PC-9 (cell line): Measurements from ENCODE around the gene MDC1.

ENCODE experiments used
- CTCF ChIP-seq: fragments of 200-600 bp; sonication (generic); conservative IDR thresholded peaks from 2 replicates; pipeline ENCODE4 v1.6.1; 2017; ENCODE audit warnings: mixed run types, antibody characterized with exemption, mild to moderate bottlenecking, moderate library complexity
- EZH2 ChIP-seq: fragments of 200-600 bp; sonication (generic); IDR thresholded peaks from 2 replicates; pipeline ENCODE4 v1.8.0; 2017; ENCODE audit warnings: antibody characterized with exemption, low read depth

- TF ChIP-seq CTCF (no peak), EZH2 (no peak)
Observed at GRCh38 chr6:30725713-30726505, 8.8 kb upstream of the MDC1 start.
